HG03442 (cell line): Measurements from ENCODE around the gene PHYHD1.
"Not testable (repeated sequence)": the region's sequence is repeated elsewhere in the genome, so short reads cannot be mapped to it uniquely, and the experiment has no call there.

Experiments
- ATAC-seq: cut with Tn5 transposase; IDR thresholded peaks from one replicate; pipeline ENCODE4 v1.9.1; 2021; ENCODE audit warnings: mild to moderate bottlenecking, moderate library complexity; ENCODE audit not compliant: unreplicated experiment

Gene PHYHD1

DNA sequence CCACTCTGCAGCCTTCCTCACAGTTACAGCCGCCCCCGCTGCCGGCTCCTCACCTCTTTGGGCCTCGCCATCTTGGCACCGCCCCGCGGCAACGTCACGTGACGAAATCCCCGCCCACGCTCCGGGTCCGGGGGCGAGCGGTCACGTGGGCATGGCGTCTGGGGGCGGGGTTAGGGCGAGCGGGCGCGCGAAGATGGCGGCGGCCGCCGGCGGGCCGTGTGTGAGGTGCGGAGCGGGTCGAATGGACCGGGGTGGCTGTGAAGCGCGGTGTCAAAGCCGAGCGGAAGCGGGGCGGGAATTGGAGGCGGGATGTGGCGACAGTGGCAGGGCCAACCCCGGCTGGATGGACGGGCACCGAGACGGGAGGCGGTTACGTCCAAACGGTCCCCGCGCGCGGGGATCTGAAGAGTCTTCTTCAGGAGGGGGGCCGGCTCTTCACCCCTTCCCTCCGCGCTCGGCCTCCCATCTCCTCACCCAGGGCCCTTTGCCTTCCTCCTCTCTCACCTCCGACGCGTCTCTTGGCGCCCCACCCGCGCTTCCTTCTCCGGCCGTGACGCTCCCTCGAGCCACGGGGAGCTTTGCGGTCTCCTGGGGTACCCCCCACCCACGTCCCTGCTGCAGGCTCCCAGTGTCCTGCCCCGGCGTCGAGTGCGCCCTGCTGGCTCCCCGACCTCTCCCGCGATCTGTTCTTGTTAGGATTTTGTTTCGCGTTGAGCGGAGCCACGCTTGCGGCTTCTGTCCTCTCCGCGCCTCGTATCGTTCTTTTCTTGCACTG is 26.9 kb downstream of the PHYHD1 start, which contains the start of the genes DOLK and NUP188:
TSS of gene DOLK (minus strand) at position 77 of the 775 bp plus-strand sequence. CDS start 300 bp downstream, outside the sequence.
TSS of gene NUP188 (plus strand) at position 173 of the 775 bp plus-strand sequence. CDS start at position 194, 21 bp downstream.
- ATAC-seq = peak; percentile 71

DNA sequence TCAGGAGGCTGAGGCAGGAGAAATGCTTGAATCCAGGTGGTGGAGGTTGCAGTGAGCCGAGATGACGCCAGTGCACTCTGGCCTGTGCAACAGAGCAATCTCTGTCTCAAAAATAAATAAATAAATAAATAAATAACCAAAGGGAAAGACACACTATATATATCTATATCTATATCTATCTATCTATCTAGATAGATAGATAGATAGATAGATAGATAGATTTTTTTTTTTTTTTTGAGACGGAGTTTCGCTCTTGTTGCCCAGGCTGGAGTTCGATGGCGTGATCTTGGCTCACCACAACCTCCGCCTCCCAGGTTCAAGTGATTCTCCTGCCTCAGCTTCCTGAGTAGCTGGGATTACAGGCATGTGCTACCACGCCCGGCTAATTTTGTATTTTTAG is 40.6 kb downstream of the PHYHD1 start:
- ATAC-seq = not testable (repeated sequence)

DNA sequence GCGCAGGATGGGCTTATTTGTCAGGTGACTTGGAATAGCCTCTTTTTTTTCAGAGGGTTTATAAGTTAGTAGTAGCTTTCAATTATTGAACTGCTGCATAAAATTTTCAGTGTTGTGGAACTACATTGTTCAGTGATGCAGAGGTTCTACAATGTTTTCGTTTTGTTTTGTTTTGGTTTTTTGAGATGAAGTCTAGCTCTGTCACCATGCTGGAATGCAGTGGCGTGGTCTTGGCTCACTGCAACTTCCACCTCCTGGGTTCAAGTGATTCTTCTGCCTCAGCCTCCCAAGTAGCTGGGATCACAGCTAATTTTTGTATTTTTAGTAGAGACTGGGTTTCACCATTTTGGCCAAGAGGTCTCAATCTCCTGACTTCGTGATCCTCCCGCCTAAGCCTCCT is 48.7 kb downstream of the PHYHD1 start:
- no peak for ATAC-seq

DNA sequence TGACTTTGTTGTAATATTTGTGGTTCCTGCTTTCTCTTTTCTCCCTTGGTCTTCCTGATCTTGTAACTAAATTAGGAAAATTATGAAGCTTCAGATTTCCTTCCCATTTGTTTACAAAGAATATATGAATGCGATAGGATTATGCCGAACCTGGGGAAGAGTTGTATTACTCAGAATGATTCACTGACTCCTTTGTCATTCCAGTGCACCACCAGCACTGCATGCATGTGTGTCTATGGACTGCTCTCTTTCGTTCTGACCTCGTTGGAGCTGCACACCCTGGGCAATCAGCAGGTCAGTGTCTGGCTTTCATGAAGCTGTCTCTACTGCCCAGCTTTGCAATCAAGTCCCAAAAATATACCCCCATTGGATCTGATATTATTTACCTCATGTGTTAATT is 52.2 kb downstream of the PHYHD1 start:
- ATAC-seq = no peak

DNA sequence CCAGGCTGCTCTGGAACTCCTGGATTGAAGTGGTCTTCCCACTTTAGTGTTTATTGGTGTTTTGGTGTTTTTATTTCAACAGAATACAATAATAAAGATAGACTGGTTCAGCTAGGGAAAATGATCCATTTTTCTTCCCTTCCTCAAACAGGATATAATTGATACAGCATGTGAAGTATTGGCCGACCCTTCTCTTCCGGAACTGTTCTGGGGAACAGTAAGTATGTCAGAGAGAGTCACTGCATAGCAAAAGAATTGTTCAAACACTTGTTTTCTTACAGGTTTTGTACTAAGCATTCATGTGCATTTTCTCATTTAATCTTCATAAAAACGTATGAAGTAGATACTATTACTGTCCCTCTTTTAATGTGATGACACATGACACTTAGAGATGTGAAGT is 58.3 kb downstream of the PHYHD1 start:
- no peak for ATAC-seq

DNA sequence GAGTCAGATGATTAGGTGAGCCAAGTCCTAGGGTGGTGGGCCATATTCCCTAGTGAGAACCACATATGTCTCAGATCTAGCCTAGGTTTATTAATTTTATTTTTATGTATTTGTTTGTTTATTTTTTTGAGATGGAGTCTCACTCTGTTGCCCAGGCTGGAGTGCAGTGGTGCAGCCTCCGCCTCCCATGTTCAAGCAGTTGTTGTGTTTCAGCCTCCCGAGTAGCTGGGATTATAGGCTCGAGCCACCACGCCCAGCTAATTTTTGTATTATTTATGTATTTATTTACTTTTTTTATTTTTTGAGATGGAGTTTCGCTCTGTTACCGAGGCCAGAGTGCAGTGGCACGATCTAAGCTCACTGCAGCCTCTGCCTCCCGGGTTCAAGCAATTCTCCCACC is 62.8 kb downstream of the PHYHD1 start:
- no peak for ATAC-seq

DNA sequence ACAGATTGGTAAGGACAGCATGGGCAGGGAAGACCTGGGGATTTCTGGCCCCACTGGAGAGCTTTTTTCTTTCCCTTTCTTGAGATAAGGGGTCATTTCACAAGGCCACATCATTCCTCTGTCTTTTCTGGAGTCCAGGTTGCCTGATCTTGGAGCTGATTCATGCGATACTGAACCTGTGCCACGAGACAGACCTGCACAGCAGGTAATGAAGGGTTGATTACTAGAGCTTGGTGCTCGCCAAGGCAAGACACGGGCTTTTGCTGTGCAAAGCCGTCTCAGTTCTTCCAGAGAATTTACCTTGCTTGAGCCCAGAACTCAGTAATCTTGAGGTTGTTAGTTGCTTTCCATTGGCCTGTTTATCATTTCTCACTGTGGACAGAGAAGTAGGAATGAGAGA is 65.9 kb downstream of the PHYHD1 start:
- ATAC-seq = no peak

DNA sequence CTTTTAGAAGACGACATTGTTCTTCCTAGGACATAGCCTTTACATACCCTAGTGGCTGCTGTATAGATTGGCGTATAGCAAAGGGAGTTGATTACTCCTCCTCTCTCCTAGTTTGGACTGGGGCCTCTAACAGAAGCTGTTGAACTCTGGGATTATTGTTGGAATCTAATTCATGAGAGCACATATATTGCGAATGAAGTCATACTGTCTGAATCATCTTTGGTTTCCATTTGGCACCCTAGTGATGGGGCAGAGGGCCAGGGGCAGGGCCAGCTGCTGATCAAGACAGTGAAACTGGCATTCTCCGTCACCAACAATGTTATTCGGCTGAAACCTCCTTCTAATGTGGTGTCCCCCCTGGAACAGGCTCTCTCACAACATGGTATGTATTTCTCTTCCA is 67.0 kb downstream of the PHYHD1 start:
- ATAC-seq = no peak
